IMR-90 (cell line): ENCODE measurements around the gene SYT6.

Experiments
- BHLHE40 ChIP-seq: fragments of 150-350 bp; IDR thresholded peaks from 2 replicates; pipeline ENCODE4 v1.6.1; 2016; ENCODE audit warnings: mild to moderate bottlenecking, low read depth, low read length
- CEBPB ChIP-seq: IDR thresholded peaks from 2 replicates; pipeline ENCODE4 v1.6.1; 2012; ENCODE audit warnings: low read depth, low read length, improper control_type of control experiment
- CTCF ChIP-seq: conservative IDR thresholded peaks from 2 replicates; pipeline ENCODE4 v1.5.1; 2012; ENCODE audit warnings: mild to moderate bottlenecking, low read depth, low read length, improper control_type of control experiment
- MAFK ChIP-seq: IDR thresholded peaks from 2 replicates; pipeline ENCODE4 v1.6.1; 2012; ENCODE audit warnings: low read depth, low read length, improper control_type of control experiment
- POLR2A ChIP-seq: IDR thresholded peaks from 2 replicates; pipeline ENCODE4 v1.6.1; 2012; ENCODE audit warnings: mild to moderate bottlenecking, low read depth, low read length
- RCOR1 ChIP-seq: IDR thresholded peaks from 2 replicates; pipeline ENCODE4 v1.6.1; 2012; ENCODE audit warnings: mild to moderate bottlenecking, low read length, improper control_type of control experiment; ENCODE audit not compliant: insufficient replicate concordance
- RFX5 ChIP-seq: IDR thresholded peaks from 2 replicates; pipeline ENCODE4 v1.8.0; 2012; ENCODE audit warnings: low read depth, mild to moderate bottlenecking, low read length, moderate library complexity
- SMC3 ChIP-seq: fragments of 150-350 bp; IDR thresholded peaks from 2 replicates; pipeline ENCODE4 v1.6.1; 2016; ENCODE audit warnings: low read depth, mild to moderate bottlenecking, antibody characterized with exemption, low read length, moderate library complexity

GRCh38 chr1:114102136-114102535, 51.5 kb downstream of the SYT6 start:
- TF ChIP-seq CTCF, result no peak
- no peak for TF ChIP-seq POLR2A
- no peak for TF ChIP-seq RFX5
- TF ChIP-seq MAFK, result no peak
- TF ChIP-seq SMC3, result no peak
- no peak for TF ChIP-seq CEBPB
- no peak for TF ChIP-seq BHLHE40
- no peak for TF ChIP-seq RCOR1
